K562 (cell line): ENCODE results near the gene MEIOB. TPM values are rescaled to one million over a fixed set of nuclear protein-coding genes. Genes with fewer than 3 reads are reported as not detected.

ENCODE experiments used
- ARNT ChIP-seq, 2 experiments: fragments of 450-650 bp; IDR thresholded peaks; 2 replicates each; pipeline ENCODE4 v1.6.1; 2016; ENCODE audit warnings: mild to moderate bottlenecking in 1 of 2
- CXXC5 ChIP-seq: fragments of 250-450 bp; sonication (Bioruptor Pico); IDR thresholded peaks from 2 replicates; pipeline ENCODE4 v1.8.0; 2022; ENCODE audit warnings: inconsistent platforms, mild to moderate bottlenecking, moderate library complexity
- EGR1 ChIP-seq: fragments of 450-650 bp; conservative IDR thresholded peaks from 2 replicates; pipeline ENCODE4 v1.6.1; 2017; ENCODE audit warnings: mild to moderate bottlenecking
- ELF2 ChIP-seq: fragments of 250-450 bp; sonication (Bioruptor Pico); IDR thresholded peaks from 2 replicates; pipeline ENCODE4 v1.5.0; 2021; ENCODE audit warnings: mild to moderate bottlenecking
- FOXK2 ChIP-seq, 2 experiments: fragments of 450-650 bp; IDR thresholded peaks in 1 of 2; conservative IDR thresholded peaks in 1 of 2; 2 replicates each; pipeline ENCODE4 v1.6.1; 2016; ENCODE audit warnings: low read depth in 2 of 2, mild to moderate bottlenecking in 1 of 2
- GTF2A2 ChIP-seq: IDR thresholded peaks from 2 replicates; pipeline ENCODE4 v1.6.1; 2016; ENCODE audit warnings: mild to moderate bottlenecking, missing genetic modification characterization, missing compliant biosample characterization
- HDGF ChIP-seq: fragments of 450-650 bp; IDR thresholded peaks from 2 replicates; pipeline ENCODE4 v1.6.1; 2016
- JUND ChIP-seq, 2 experiments: IDR thresholded peaks; 2 replicates in 1 of 2; 3 replicates in 1 of 2; pipeline ENCODE4 v1.6.1; 2011; ENCODE audit warnings: borderline replicate concordance in 2 of 2, low read depth in 2 of 2, low read length in 2 of 2, improper control_type of control experiment in 1 of 2, missing biosample characterization in 1 of 2, missing genetic modification characterization in 1 of 2, missing genetic modification reagents in 1 of 2
- LCOR ChIP-seq: sonication (generic); formaldehyde crosslinking; IDR thresholded peaks from 2 replicates; pipeline ENCODE4 v1.8.0; 2022; ENCODE audit warnings: mild to moderate bottlenecking, missing genetic modification reagents
- MAFF ChIP-seq: IDR thresholded peaks from 2 replicates; pipeline ENCODE4 v1.6.1; 2012; ENCODE audit warnings: low read length, improper control_type of control experiment
- NKRF ChIP-seq: fragments of 450-650 bp; IDR thresholded peaks from 2 replicates; pipeline ENCODE4 v1.6.1; 2016; ENCODE audit warnings: borderline replicate concordance
- PBX2 ChIP-seq, 2 experiments: IDR thresholded peaks in 1 of 2; conservative IDR thresholded peaks in 1 of 2; 2 replicates each; pipeline ENCODE4 v1.6.1; 2016; ENCODE audit warnings: low read depth in 2 of 2, mild to moderate bottlenecking in 1 of 2, missing compliant biosample characterization in 1 of 2, missing genetic modification characterization in 1 of 2, moderate library complexity in 1 of 2
- POLR2AphosphoS5 ChIP-seq: IDR thresholded peaks from 2 replicates; pipeline ENCODE4 v1.6.1; 2011; ENCODE audit warnings: mild to moderate bottlenecking, low read depth, low read length, moderate library complexity; ENCODE audit not compliant: control insufficient read depth, insufficient read depth
- POLR3A ChIP-seq: IDR thresholded peaks from 2 replicates; pipeline ENCODE4 v1.6.1; 2011; ENCODE audit warnings: borderline replicate concordance, mild to moderate bottlenecking, moderate library complexity; ENCODE audit not compliant: insufficient read length, insufficient read depth; ENCODE audit errors: extremely low read depth
- SMARCC2 ChIP-seq: fragments of 450-650 bp; IDR thresholded peaks from 2 replicates; pipeline ENCODE4 v1.6.1; 2017; ENCODE audit warnings: antibody characterized with exemption, moderate library complexity, mild to moderate bottlenecking, low read depth
- SP1 ChIP-seq: sonication (generic); formaldehyde crosslinking; IDR thresholded peaks from 2 replicates; pipeline ENCODE4 v1.8.1; 2022; ENCODE audit warnings: mild to moderate bottlenecking, missing genetic modification reagents
- TEAD2 ChIP-seq: fragments of 450-650 bp; IDR thresholded peaks from 2 replicates; pipeline ENCODE4 v1.6.1; 2016; ENCODE audit warnings: missing genetic modification characterization, control low read depth, missing compliant biosample characterization
- THRAP3 ChIP-seq: fragments of 450-650 bp; IDR thresholded peaks from 2 replicates; pipeline ENCODE4 v1.6.1; 2016; ENCODE audit warnings: mild to moderate bottlenecking, inconsistent platforms, borderline replicate concordance
- ZBTB34 ChIP-seq: fragments of 250-450 bp; sonication (Bioruptor Pico); IDR thresholded peaks from 2 replicates; pipeline ENCODE4 v1.8.0; 2021; ENCODE audit warnings: mild to moderate bottlenecking, moderate library complexity
- ZFP91 ChIP-seq: sonication (generic); formaldehyde crosslinking; IDR thresholded peaks from 2 replicates; pipeline ENCODE4 v1.8.0; 2022; ENCODE audit warnings: mild to moderate bottlenecking, missing genetic modification reagents
- polyA plus RNA-seq, 8 experiments: library from polyadenylated mRNA; depleted of rRNA in 4 of 8; stranded (reverse) in 5 of 8; unstranded in 3 of 8; fragments of >200 nt; fragmentation: Nextera tagmentation in 2 of 8; fragmentation: Illumina TruSeq in 1 of 8; extraction: Ambion mirVana in 2 of 8; extraction: Trizol in 1 of 8; gene quantifications; 2 replicates each; pipeline versions ENCODE4 v1.2.1 to v1.2.3, GENCODE V29; 2011 to 2014; ENCODE audit warnings: inconsistent platforms in 1 of 8, missing spikeins in 1 of 8
- total RNA-seq, 7 experiments: library from RNA; depleted of rRNA in 6 of 7; stranded (reverse); fragments of >200 nt in 6 of 7; fragmentation: Illumina TruSeq in 2 of 7; extraction: Trizol in 2 of 7; gene quantifications; 2 replicates each; pipeline versions ENCODE4 v1.2.1 to v1.2.3, GENCODE V29; 2011 to 2021; ENCODE audit warnings: low replicate concordance in 1 of 7

MEIOB gene
- total and polyA plus RNA-seq, 9 of the 15 experiments (the other 6 are each of a cell fraction or from before 2014, with no cell fraction given): 25.4 to 203 (median 97.6) TPM

DNA sequence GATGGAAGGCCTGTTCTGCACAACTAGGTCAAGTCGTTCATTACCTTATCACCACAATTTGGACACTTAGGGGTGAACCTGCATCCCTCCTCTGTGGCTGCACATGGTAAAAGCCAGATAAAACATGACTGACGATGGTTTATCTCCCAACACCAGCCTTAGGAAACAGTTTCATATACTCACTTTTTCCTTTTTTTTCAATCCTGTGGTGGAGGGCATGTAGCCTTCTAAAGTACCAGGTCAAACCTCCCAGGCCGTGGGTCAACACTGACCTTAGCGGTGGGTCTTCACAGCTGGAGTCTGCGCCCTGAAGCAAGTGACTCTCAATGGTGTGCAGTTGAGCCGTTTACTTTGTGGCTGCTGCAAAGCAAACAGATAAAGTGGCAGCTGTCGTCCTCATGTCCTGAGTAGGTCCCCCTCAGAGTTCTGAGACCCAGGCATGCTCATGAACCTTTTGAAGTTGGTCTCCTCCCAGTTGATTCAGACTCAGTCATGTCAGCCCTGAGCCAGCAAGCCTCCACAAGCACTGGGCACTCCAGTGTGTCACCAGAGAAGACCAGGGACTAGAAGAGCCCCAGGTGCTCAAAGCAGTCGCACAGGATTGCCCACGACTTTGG, 39.0 kb downstream of the MEIOB start (continued):
- no peak for TF ChIP-seq POLR3A
- TF ChIP-seq FOXK2 (conservative IDR thresholded peaks at IDR 0.05 in 1 of 2, IDR thresholded peaks at IDR 0.05 in 1 of 2; ENCODE audit: low read depth in 2 of 2): peak; percentile 77 to 81; a peak in 3 of 4 replicates
- TF ChIP-seq POLR2AphosphoS5: peak; percentile 96
- TF ChIP-seq ZFP91 (CRISPR knock-in tag): no peak
- peak; percentile 47 for TF ChIP-seq EGR1
- TF ChIP-seq JUND (IDR thresholded peaks at IDR 0.05; ENCODE audit: borderline replicate concordance, low read depth, low read length): peak; percentile 73; the same call in 1 of the 2 replicates
- TF ChIP-seq JUND (tag; IDR thresholded peaks at IDR 0.05; ENCODE audit: borderline replicate concordance, low read depth, low read length): no peak; the same call in 1 of the 3 replicates
- TF ChIP-seq THRAP3: no peak
- TF ChIP-seq CXXC5 (CRISPR knock-in tag): peak; percentile 94
- no peak for TF ChIP-seq PBX2 (CRISPR knock-in tag; IDR thresholded peaks at IDR 0.05; ENCODE audit: low read depth)
- TF ChIP-seq PBX2 (tag; conservative IDR thresholded peaks at IDR 0.05; ENCODE audit: low read depth): peak; percentile 75; the same call in 1 of the 2 replicates
- TF ChIP-seq NKRF: no peak
- TF ChIP-seq GTF2A2 (tag): no peak
- TF ChIP-seq MAFF: no peak
- TF ChIP-seq ZBTB34 (CRISPR knock-in tag): no peak
- peak; percentile 40; the same call in 1 of the 2 replicates for TF ChIP-seq SP1 (CRISPR knock-in tag)
- peak; percentile 96 for TF ChIP-seq ARNT (IDR thresholded peaks at IDR 0.05)
- no peak for TF ChIP-seq ELF2 (CRISPR knock-in tag)
- TF ChIP-seq TEAD2 (tag): no peak
- peak; percentile 99 for TF ChIP-seq LCOR
- TF ChIP-seq SMARCC2: peak; percentile 87
- no peak for TF ChIP-seq HDGF
